Measurements from ENCODE around the gene ASCL2. TPM values are rescaled to one million over a fixed set of nuclear protein-coding genes. Genes with fewer than 3 reads are reported as not detected.

ASCL2 gene
- total and polyA plus RNA-seq, 2 donors (not counting 3 experiments of a cell fraction or from before 2014, with no cell fraction given): not detected

- no peaks in the 10 kb centered on the region for H3K36me3 ChIP-seq (ENCODE audit: control insufficient read depth in 2 of 2, extremely low read depth in 1 of 2, insufficient read depth in 2 of 2, low read length in 2 of 2)
- no peak overlapping the region for H3K27ac ChIP-seq (ENCODE audit: insufficient read depth, low read depth, low read length)
- H4K20me1 ChIP-seq (replicated peaks; ENCODE audit: control insufficient read depth, extremely low read depth, insufficient read depth, low read length): no peaks in the 10 kb centered on the region
- DNase-seq (ENCODE audit: low read depth, low spot score) (no peak), FAIRE-seq (no peak)
- dilution Hi-C loops (cut with MboI; ENCODE audit: extremely low pct_ligation_motif_present, low sequenced_read_pairs) (no loop called here), intact Hi-C loops (cut with micrococcal nuclease) (loop anchor here (10.0 kb wide), 1 partner anchor 578 kb away; the partner anchor contains the start of gene CDKN1C)
- H3K79me2 ChIP-seq (ENCODE audit: control insufficient read depth, insufficient read depth, low read length): no peaks in the 10 kb centered on the region
- POLR2A ChIA-PET: no interaction called here
- no peak overlapping the region for H3K9ac ChIP-seq (replicated peaks; ENCODE audit: extremely low read depth, insufficient read depth, low read length)
- no peak for TF ChIP-seq EZH2 (IDR thresholded peaks at IDR 0.05; ENCODE audit: borderline replicate concordance, low read depth, low read length, severe bottlenecking)
- TF ChIP-seq FOS (IDR thresholded peaks at IDR 0.05; ENCODE audit: borderline replicate concordance, insufficient read depth, low read length): no peak
- no peak for TF ChIP-seq MYC (IDR thresholded peaks at IDR 0.05; ENCODE audit: low read depth, low read length)
- TF ChIP-seq POLR2A (IDR thresholded peaks at IDR 0.05; ENCODE audit: low read depth, low read length): no peak
- TF ChIP-seq POLR2AphosphoS5 (IDR thresholded peaks at IDR 0.05; ENCODE audit: insufficient read depth, low read depth, low read length): no peak
- no peak for TF ChIP-seq JUN (IDR thresholded peaks at IDR 0.05; ENCODE audit: borderline replicate concordance, insufficient read depth, insufficient read length, low read depth)
- TF ChIP-seq MAX (IDR thresholded peaks at IDR 0.05; ENCODE audit: insufficient read depth, insufficient read length): no peak
- no peak for TF ChIP-seq GATA2 (IDR thresholded peaks at IDR 0.05; ENCODE audit: insufficient read depth, insufficient read length, low read depth, low read length)
- TF ChIP-seq, protein P1, sequence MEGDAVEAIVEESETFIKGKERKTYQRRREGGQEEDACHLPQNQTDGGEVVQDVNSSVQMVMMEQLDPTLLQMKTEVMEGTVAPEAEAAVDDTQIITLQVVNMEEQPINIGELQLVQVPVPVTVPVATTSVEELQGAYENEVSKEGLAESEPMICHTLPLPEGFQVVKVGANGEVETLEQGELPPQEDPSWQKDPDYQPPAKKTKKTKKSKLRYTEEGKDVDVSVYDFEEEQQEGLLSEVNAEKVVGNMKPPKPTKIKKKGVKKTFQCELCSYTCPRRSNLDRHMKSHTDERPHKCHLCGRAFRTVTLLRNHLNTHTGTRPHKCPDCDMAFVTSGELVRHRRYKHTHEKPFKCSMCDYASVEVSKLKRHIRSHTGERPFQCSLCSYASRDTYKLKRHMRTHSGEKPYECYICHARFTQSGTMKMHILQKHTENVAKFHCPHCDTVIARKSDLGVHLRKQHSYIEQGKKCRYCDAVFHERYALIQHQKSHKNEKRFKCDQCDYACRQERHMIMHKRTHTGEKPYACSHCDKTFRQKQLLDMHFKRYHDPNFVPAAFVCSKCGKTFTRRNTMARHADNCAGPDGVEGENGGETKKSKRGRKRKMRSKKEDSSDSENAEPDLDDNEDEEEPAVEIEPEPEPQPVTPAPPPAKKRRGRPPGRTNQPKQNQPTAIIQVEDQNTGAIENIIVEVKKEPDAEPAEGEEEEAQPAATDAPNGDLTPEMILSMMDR (IDR thresholded peaks at IDR 0.05; ENCODE audit: extremely low read depth in 1 of 2, insufficient read depth in 1 of 2, low read depth in 1 of 2, low read length in 2 of 2): no peak
- H3K9me3 ChIP-seq (replicated peaks; ENCODE audit: control insufficient read depth, insufficient read depth, low read length): no peaks in the 10 kb centered on the region
- H3K4me2 ChIP-seq (ENCODE audit: insufficient read depth, low read length): no peak overlapping the region
- H3K4me3 ChIP-seq (replicated peaks in 1 of 3; ENCODE audit: insufficient read depth in 1 of 3, low read depth in 1 of 3, low read length in 3 of 3): no peak overlapping the region
- BruUV-seq (replicated peaks): no TSS peak
- H3K4me1 ChIP-seq (ENCODE audit: control insufficient read depth, extremely low read depth, insufficient read depth, low read length): peaks cover 7% of the 10 kb centered on the region
- peak overlapping the region; percentile 62 for H2AFZ ChIP-seq (ENCODE audit: low read depth, low read length)
- CTCF ChIA-PET: interaction anchor here (0.8 to 7.0 kb wide), 10 partner anchors 9 to 585 kb away, joined by 3 to 829 read pairs (median 14); partner anchors contain the start of genes CD81 and TSSC4
- no peaks in the 10 kb centered on the region for H3K9me1 ChIP-seq (replicated peaks; ENCODE audit: control insufficient read depth, extremely low read depth, insufficient read depth, low read length)
- no peaks in the 10 kb centered on the region for H3K27me3 ChIP-seq (ENCODE audit: control insufficient read depth in 2 of 2, insufficient read depth in 2 of 2, low read length in 2 of 2)
These were observed 36.6 kb upstream of the ASCL2 start for GRCh38 chr11:2306877-2307500.

Data from endothelial cell of umbilical vein (primary cell).